HG02981 (cell line): ENCODE measurements around the gene CLNS1A.
A peak's percentile ranks its signal among the peaks of the same experiment; 100 is the strongest.
"Not testable (repeated sequence)": the region's sequence is repeated elsewhere in the genome, so short reads cannot be mapped to it uniquely, and the experiment has no call there.

ENCODE experiments used
- ATAC-seq: cut with Tn5 transposase; IDR thresholded peaks from one replicate; pipeline ENCODE4 v1.9.1; 2021; ENCODE audit warnings: mild to moderate bottlenecking, moderate library complexity; ENCODE audit not compliant: unreplicated experiment

The CLNS1A gene

GRCh38 chr11:77619576-77620198 is 17.9 kb downstream of the CLNS1A start:
- no peak for ATAC-seq

GRCh38 chr11:77617892-77618291 is 19.7 kb downstream of the CLNS1A start:
- no peak for ATAC-seq

GRCh38 chr11:77611921-77612320 is 25.7 kb downstream of the CLNS1A start:
- no peak for ATAC-seq

GRCh38 chr11:77609234-77609633 is 28.4 kb downstream of the CLNS1A start:
- no peak for ATAC-seq

- ATAC-seq = no peak
These were observed 33.3 kb downstream of the CLNS1A start for GRCh38 chr11:77604281-77604680.

- no peak for ATAC-seq
These were observed 35.1 kb downstream of the CLNS1A start for GRCh38 chr11:77602381-77603088.

- no peak for ATAC-seq
These were observed 39.4 kb downstream of the CLNS1A start for GRCh38 chr11:77598195-77598594.

- ATAC-seq = no peak
These were observed 41.0 kb downstream of the CLNS1A start for GRCh38 chr11:77596626-77597025.

GRCh38 chr11:77593883-77594282 is 43.7 kb downstream of the CLNS1A start:
- no peak for ATAC-seq

- ATAC-seq = no peak
These were observed 44.9 kb downstream of the CLNS1A start for GRCh38 chr11:77592727-77593126.

- ATAC-seq = peak; percentile 11
These were observed 47.3 kb downstream of the CLNS1A start for GRCh38 chr11:77590194-77590782.

GRCh38 chr11:77589521-77590193 is 47.9 kb downstream of the CLNS1A start, which contains the start of gene AQP11:
TSS of gene AQP11 (plus strand) at chr11:77589953. CDS start at chr11:77589993, 40 bp downstream.
- peak; percentile 85 for ATAC-seq

- peak; percentile 17 for ATAC-seq
These were observed 48.4 kb downstream of the CLNS1A start for GRCh38 chr11:77589181-77589520.

- no peak for ATAC-seq
These were observed 56.8 kb downstream of the CLNS1A start for GRCh38 chr11:77580712-77581337.

- ATAC-seq = not testable (repeated sequence)
These were observed 62.2 kb downstream of the CLNS1A start for GRCh38 chr11:77575428-77575827.

GRCh38 chr11:77570896-77571295 is 66.7 kb downstream of the CLNS1A start:
- not testable (repeated sequence) for ATAC-seq

GRCh38 chr11:77569676-77570070 is 67.9 kb downstream of the CLNS1A start:
- no peak for ATAC-seq

GRCh38 chr11:77568916-77569675 is 68.5 kb downstream of the CLNS1A start:
- ATAC-seq = no peak

GRCh38 chr11:77568306-77568705 is 69.3 kb downstream of the CLNS1A start:
- ATAC-seq = no peak
